Endodermal cell (in vitro differentiated cells): ENCODE results near the gene SNRNP35. TPM values are rescaled to one million over a fixed set of nuclear protein-coding genes. Genes with fewer than 3 reads are reported as not detected.

Source experiments
- DNase-seq: peaks from one replicate; pipeline ENCODE4 v3.0.0-alpha.2; 2017
- H3K27ac ChIP-seq: 2 replicates; pipeline ENCODE4 v1.5.1; 2013; ENCODE audit warnings: mild to moderate bottlenecking, low read depth, low read length, moderate library complexity
- H3K27me3 ChIP-seq: 2 replicates; pipeline ENCODE4 v1.6.1; 2013; ENCODE audit warnings: mild to moderate bottlenecking, low read length, moderate library complexity; ENCODE audit not compliant: insufficient read depth, control insufficient read depth, poor library complexity, severe bottlenecking
- H3K36me3 ChIP-seq: 2 replicates; pipeline ENCODE4 v1.7.0; 2013; ENCODE audit warnings: mild to moderate bottlenecking, low read length, moderate library complexity; ENCODE audit not compliant: control insufficient read depth, insufficient read depth
- H3K4me1 ChIP-seq: one replicate; pipeline ENCODE4 v1.7.0; 2013; ENCODE audit warnings: low read length; ENCODE audit not compliant: control insufficient read depth, insufficient read depth
- H3K4me3 ChIP-seq: 2 replicates; pipeline ENCODE4 v1.5.1; 2013; ENCODE audit warnings: mild to moderate bottlenecking, low read length, moderate library complexity
- H3K9ac ChIP-seq: 2 replicates; pipeline ENCODE4 v1.6.1; 2013; ENCODE audit warnings: mild to moderate bottlenecking, low read length, moderate library complexity; ENCODE audit not compliant: poor library complexity, severe bottlenecking; ENCODE audit errors: extremely low read depth
- H3K9me3 ChIP-seq: 2 replicates; pipeline ENCODE4 v1.6.1; 2013; ENCODE audit warnings: mild to moderate bottlenecking, low read length, moderate library complexity; ENCODE audit not compliant: control insufficient read depth
- H3K27ac Mint-ChIP-seq: 2 replicates; pipeline ENCODE4 v1.8.0; 2020; ENCODE audit warnings: mixed read lengths
- H3K27me3 Mint-ChIP-seq: 2 replicates; pipeline ENCODE4 v1.8.0; 2021; ENCODE audit warnings: mild to moderate bottlenecking, mixed read lengths; ENCODE audit not compliant: insufficient read depth
- H3K36me3 Mint-ChIP-seq: 2 replicates; pipeline ENCODE4 v1.8.0; 2020; ENCODE audit warnings: low read depth, mixed read lengths
- H3K4me1 Mint-ChIP-seq: 2 replicates; pipeline ENCODE4 v1.8.0; 2020; ENCODE audit warnings: mixed read lengths
- H3K4me3 Mint-ChIP-seq: 2 replicates; pipeline ENCODE4 v1.8.0; 2020; ENCODE audit warnings: mild to moderate bottlenecking, moderate library complexity, mixed read lengths
- H3K9me3 Mint-ChIP-seq: 2 replicates; pipeline ENCODE4 v1.8.0; 2020; ENCODE audit warnings: mild to moderate bottlenecking, mixed read lengths
- WGBS, 2 experiments: methylation state at CpG; one replicate each; pipeline versions ENCODE4 v1.1.5 to v1.1.7; 2013; ENCODE audit warnings: missing lambda C conversion rate in 2 of 2, mixed read lengths in 1 of 2; ENCODE audit not compliant: insufficient coverage in 1 of 2, insufficient read length in 1 of 2; 5-methylcytosine and 5-hydroxymethylcytosine counted together
- total RNA-seq, 2 donors: library from RNA; stranded (reverse); fragmentation: NEBNext Ultra II Directional in 1 of 2; extraction: Animal tissue kit (Norgen Biotek cat#: 25700) in 1 of 2; gene quantifications; 2 replicates in 1 of 2; 3 replicates in 1 of 2; pipeline ENCODE4 v1.2.1, GENCODE V29; 2021
- TF ChIP-seq, protein P1 (sequence below): fragments of 200-600 bp; sonication (generic); conservative IDR thresholded peaks from 2 replicates; pipeline ENCODE4 v1.5.0; 2021; ENCODE audit warnings: antibody characterized with exemption, mild to moderate bottlenecking

SNRNP35 gene
- total RNA-seq, 2 donors from 2014 or later, result 17.9 to 24.9 TPM

DNA sequence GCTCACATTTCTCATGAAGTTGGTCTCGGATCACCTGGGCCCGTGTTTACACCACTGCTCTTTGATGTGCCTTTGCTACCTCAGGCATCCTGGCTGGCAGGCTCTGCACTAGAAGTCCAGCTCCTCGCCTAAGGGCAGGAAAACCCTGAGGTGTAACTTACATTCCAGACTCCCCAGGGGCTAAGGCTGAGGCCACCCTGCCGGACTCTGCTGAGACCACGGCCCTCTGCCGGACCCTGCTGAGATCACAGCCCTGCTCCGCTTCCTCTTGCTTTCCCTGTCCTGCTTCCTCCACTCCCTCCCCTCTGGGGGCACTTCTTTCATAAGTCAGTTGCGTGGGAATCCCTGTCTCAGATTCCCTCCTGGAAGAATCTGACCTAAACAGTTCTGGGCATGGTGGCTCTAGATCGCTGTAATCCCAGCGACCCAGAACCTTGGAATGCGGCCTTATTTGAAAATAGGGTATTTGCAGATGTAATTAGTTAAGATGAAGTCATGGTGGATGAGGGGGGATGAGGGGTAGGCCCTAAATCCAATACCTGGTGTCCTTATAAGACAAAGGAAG is 58.4 kb downstream of the SNRNP35 start:
- Histone ChIP-seq H3K4me3 (no peak overlapping the region), H3K4me1 (no peaks in the 10 kb centered on the region), H3K9me3 (no peaks in the 10 kb centered on the region), H3K9ac (no peak overlapping the region), H3K27me3 (no peaks in the 10 kb centered on the region), H3K36me3 (peaks cover 61% of the 10 kb centered on the region), H3K27ac (no peak overlapping the region)
- Mint-ChIP-seq H3K27me3 (no peaks in the 10 kb centered on the region), H3K9me3 (no peaks in the 10 kb centered on the region), H3K4me3 (no peak overlapping the region), H3K27ac (peak overlapping the region; percentile 69), H3K36me3 (peaks cover 47% of the 10 kb centered on the region), H3K4me1 (peaks cover 2% of the 10 kb centered on the region)
- TF ChIP-seq, protein P1, sequence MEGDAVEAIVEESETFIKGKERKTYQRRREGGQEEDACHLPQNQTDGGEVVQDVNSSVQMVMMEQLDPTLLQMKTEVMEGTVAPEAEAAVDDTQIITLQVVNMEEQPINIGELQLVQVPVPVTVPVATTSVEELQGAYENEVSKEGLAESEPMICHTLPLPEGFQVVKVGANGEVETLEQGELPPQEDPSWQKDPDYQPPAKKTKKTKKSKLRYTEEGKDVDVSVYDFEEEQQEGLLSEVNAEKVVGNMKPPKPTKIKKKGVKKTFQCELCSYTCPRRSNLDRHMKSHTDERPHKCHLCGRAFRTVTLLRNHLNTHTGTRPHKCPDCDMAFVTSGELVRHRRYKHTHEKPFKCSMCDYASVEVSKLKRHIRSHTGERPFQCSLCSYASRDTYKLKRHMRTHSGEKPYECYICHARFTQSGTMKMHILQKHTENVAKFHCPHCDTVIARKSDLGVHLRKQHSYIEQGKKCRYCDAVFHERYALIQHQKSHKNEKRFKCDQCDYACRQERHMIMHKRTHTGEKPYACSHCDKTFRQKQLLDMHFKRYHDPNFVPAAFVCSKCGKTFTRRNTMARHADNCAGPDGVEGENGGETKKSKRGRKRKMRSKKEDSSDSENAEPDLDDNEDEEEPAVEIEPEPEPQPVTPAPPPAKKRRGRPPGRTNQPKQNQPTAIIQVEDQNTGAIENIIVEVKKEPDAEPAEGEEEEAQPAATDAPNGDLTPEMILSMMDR, result peak; percentile 18
- peak; percentile 77 for DNase-seq
- WGBS, 2 experiments, result 80 to 87% methylated on average over 9 to 11 of the region's 11 CpGs

Other genes with a start within 250 kb of the SNRNP35 start
- gene MPHOSPH9, start 225.0 kb upstream of the SNRNP35 start, total RNA-seq, result 10 to 100 TPM; 68.4 to 85.3 TPM
- gene MTRFR, start 224.7 kb upstream of the SNRNP35 start, total RNA-seq, result 10 to 100 TPM; 16.2 to 19.3 TPM
- gene CDK2AP1, start 186.3 kb upstream of the SNRNP35 start, total RNA-seq, result 100 to 1,000 TPM; 102 to 127 TPM
- 10 to 100 TPM; 44.5 to 44.7 TPM for gene SBNO1, start 93.3 kb upstream of the SNRNP35 start, total RNA-seq
- 10 to 100 TPM; 43.1 to 44.5 TPM for gene KMT5A, start 74.0 kb upstream of the SNRNP35 start, total RNA-seq
- 1 to 10 TPM; 2.6 TPM for gene RILPL2, start 21.5 kb upstream of the SNRNP35 start, total RNA-seq
- gene RILPL1, start 75.6 kb downstream of the SNRNP35 start, total RNA-seq, result 10 to 100 TPM; 19.0 to 25.2 TPM
- gene TMED2, start 126.4 kb downstream of the SNRNP35 start, total RNA-seq, result 100 to 1,000 TPM; 205 to 217 TPM
- 10 to 100 TPM; 34.4 to 36.7 TPM for gene DDX55, start 144.0 kb downstream of the SNRNP35 start, total RNA-seq
- 10 to 100 TPM; 42.0 to 45.8 TPM for gene EIF2B1, start 175.5 kb downstream of the SNRNP35 start, total RNA-seq
- 10 to 100 TPM; 39.4 to 42.5 TPM for gene GTF2H3, start 175.7 kb downstream of the SNRNP35 start, total RNA-seq
- gene TCTN2, start 213.0 kb downstream of the SNRNP35 start, total RNA-seq, result 10 to 100 TPM; 19.2 to 25.6 TPM